Right lobe of liver (tissue), 6 donors: ENCODE measurements around the gene STBD1. TPM values are rescaled to one million over a fixed set of nuclear protein-coding genes. Genes with fewer than 3 reads are reported as not detected.

Source experiments
- ATAC-seq, 4 donors: fragments of 200-7000 bp; cut with Tn5 transposase; one replicate each; pipeline ENCODE4 v1.9.1; 2020; ENCODE audit warnings: mild to moderate bottlenecking in 4 of 4, moderate library complexity in 4 of 4
- DNase-seq, 3 donors: peaks; one replicate each; pipeline ENCODE4 v3.0.0-alpha.2; 2020
- H3K27ac ChIP-seq, 3 donors: fragments of 200-600 bp; one replicate each; pipeline ENCODE4 v1.8.0; 2022
- H3K27me3 ChIP-seq, 2 donors: fragments of 200-600 bp; one replicate each; pipeline ENCODE4 v1.8.0; 2022
- H3K36me3 ChIP-seq, 4 donors: fragments of 200-600 bp; sonication (generic) in 1 of 4; one replicate each; pipeline versions ENCODE4 v1.5.1 to v1.8.0; 2017 to 2022; ENCODE audit warnings: control low read depth in 1 of 4
- H3K4me1 ChIP-seq, 4 donors: fragments of 200-600 bp; sonication (generic) in 1 of 4; one replicate each; pipeline versions ENCODE4 v1.5.1 to v1.8.0; 2017 to 2022; ENCODE audit warnings: control low read depth in 1 of 4
- H3K4me3 ChIP-seq, 3 donors: fragments of 200-600 bp; one replicate each; pipeline ENCODE4 v1.8.0; 2022
- H3K9me3 ChIP-seq, 4 donors: fragments of 200-600 bp; sonication (generic) in 1 of 4; one replicate each; pipeline versions ENCODE4 v1.5.1 to v1.8.0; 2017 to 2022; ENCODE audit warnings: control low read depth in 1 of 4
- POLR2A ChIP-seq: fragments of 450-650 bp; IDR thresholded peaks from one replicate; pipeline ENCODE4 v1.6.1; 2017; ENCODE audit warnings: antibody characterized with exemption, mild to moderate bottlenecking
- WGBS: methylation state at CpG from one replicate; pipeline ENCODE4 v1.1.6; 2018; ENCODE audit warnings: low coverage, low lambda C conversion rate; ENCODE audit not compliant: insufficient coverage; ENCODE audit errors: missing lambda C conversion rate; 5-methylcytosine and 5-hydroxymethylcytosine counted together
- intact Hi-C, 2 donors: fragments of 100-400 bp; cut with DNase I; formaldehyde crosslinking; loops; one replicate each; pipeline versions ENCODE4 v1.11.2 to v1.14.1; 2022
- total RNA-seq, 6 experiments: library from RNA; depleted of rRNA in 2 of 6; stranded (reverse); fragments of >200 nt in 2 of 6; fragmentation: NEBNext Ultra II Directional in 3 of 6; extraction: Animal tissue kit (Norgen Biotek cat#: 25700) in 3 of 6; gene quantifications; one replicate each; pipeline versions ENCODE4 v1.1.0 to v1.2.4, GENCODE V29; 2016 to 2023
- TF ChIP-seq, protein P1 (sequence below), 4 donors: fragments of 200-600 bp in 3 of 4; fragments of 450-650 bp in 1 of 4; IDR thresholded peaks; one replicate each; pipeline versions ENCODE4 v1.5.1 to v1.8.0; 2016 to 2022; ENCODE audit warnings: antibody characterized with exemption in 4 of 4, mild to moderate bottlenecking in 2 of 4
- donor health status: DM: no; HTN: yes; CAD: no.
- donor health status: DM: no; HTN: no; CAD: no.
- donor health status: DM: no; HTN: no; CAD: no.
- donor health status: DM: no; HTN: yes; CAD: no.
- donor health status: DM: no; HTN: yes; CAD: no.

Gene STBD1
- total RNA-seq, 6 experiments from 2014 or later: 16.3 to 53.5 (median 37.6) TPM

DNA sequence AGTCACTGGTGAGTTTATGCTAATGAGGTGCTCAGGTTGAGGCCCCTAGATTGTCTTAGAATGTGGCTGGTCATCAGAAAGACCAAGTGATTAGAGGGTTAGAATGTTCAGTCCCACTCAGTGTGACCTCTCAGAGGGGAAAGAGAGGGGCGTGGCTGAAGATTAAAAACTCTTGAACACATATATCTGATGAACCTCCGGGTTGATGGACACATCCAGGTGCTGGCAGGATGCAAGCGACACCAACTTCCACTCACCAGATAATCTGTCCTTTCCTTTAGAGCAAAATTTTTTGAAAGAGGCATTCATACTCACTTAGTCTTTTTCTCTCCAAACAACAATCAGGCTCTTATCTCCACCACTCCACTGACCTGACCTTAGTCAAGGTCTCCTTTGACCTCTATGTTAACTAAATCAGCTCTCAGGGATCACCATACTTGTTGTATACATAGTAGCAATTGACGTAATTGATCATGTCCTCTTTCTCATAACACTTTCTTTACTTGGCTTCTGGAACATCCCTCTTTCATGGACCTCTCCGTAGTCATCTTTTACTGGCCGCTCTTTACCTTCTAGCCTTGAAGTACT is 40.8 kb upstream of the STBD1 start:
- TF ChIP-seq, protein P1, sequence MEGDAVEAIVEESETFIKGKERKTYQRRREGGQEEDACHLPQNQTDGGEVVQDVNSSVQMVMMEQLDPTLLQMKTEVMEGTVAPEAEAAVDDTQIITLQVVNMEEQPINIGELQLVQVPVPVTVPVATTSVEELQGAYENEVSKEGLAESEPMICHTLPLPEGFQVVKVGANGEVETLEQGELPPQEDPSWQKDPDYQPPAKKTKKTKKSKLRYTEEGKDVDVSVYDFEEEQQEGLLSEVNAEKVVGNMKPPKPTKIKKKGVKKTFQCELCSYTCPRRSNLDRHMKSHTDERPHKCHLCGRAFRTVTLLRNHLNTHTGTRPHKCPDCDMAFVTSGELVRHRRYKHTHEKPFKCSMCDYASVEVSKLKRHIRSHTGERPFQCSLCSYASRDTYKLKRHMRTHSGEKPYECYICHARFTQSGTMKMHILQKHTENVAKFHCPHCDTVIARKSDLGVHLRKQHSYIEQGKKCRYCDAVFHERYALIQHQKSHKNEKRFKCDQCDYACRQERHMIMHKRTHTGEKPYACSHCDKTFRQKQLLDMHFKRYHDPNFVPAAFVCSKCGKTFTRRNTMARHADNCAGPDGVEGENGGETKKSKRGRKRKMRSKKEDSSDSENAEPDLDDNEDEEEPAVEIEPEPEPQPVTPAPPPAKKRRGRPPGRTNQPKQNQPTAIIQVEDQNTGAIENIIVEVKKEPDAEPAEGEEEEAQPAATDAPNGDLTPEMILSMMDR (IDR thresholded peaks at IDR 0.05): no peak
- no peak for TF ChIP-seq POLR2A

DNA sequence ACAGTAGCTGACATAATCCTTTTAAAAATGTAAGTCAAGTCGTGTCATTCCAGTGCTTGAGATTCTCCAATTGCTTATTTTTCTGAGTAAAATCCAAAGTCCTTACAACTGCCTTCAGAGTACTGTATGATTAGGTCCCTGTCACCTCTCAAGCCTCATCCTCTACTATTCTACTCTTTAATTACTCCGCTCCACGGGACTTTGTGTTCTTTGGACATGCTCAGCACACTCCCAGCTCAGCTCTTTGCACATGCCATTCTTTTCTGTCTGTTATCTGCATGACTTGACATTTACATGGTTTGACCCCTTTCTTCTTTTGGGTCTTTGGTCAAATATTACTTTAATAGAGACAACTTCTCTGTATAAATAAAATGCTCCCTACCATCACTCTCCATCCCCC is 39.9 kb upstream of the STBD1 start:
- Histone ChIP-seq H3K4me3 (no peak overlapping the region), H3K4me1 (no peaks in the 10 kb centered on the region), H3K36me3 (no peaks in the 10 kb centered on the region), H3K27ac (no peak overlapping the region), H3K9me3 (no peaks in the 10 kb centered on the region), H3K27me3 (no peaks in the 10 kb centered on the region)
- TF ChIP-seq, protein P1 (IDR thresholded peaks at IDR 0.05): no peak
- TF ChIP-seq POLR2A: no peak
- WGBS: 72% methylated on average over 3 of the region's 3 CpGs
- no peak for ATAC-seq
- intact Hi-C loops: no loop called here
- DNase-seq: no peak

More for the DNA sequence above, 40.8 kb upstream of the STBD1 start:
- intact Hi-C loops: no loop called here
- DNase-seq: no peak
- Histone ChIP-seq H3K36me3 (no peaks in the 10 kb centered on the region), H3K4me3 (no peak overlapping the region), H3K27ac (no peak overlapping the region), H3K27me3 (no peaks in the 10 kb centered on the region), H3K4me1 (peaks cover 0 to 3% (median 0%) of the 10 kb centered on the region in 4 donors), H3K9me3 (no peaks in the 10 kb centered on the region)
- 75% methylated on average over 6 of the region's 6 CpGs for WGBS
- ATAC-seq: no peak

DNA sequence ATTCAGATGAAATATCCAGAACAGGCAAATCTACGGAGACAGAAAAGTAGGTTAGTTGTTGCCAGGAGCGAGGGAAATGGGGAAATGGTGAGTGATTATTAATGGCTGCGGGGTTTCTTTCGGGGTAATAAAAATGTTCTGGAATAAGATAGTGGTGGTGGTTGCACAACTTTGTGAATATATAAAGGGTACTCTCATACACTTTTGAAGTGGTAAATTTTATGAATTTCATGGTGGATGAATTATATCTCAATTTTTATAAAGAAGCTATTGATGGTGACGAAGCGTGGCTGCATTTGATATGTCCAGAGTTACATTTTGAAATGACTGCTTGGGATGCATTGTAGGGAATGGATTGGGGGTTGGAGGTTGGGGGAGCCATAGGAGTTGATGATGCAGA is 38.7 kb upstream of the STBD1 start:
- 94% methylated on average over 6 of the region's 6 CpGs for WGBS
- no peaks in the 10 kb centered on the region for H3K36me3 ChIP-seq
- ATAC-seq (no peak), DNase-seq (no peak)
- H3K27me3 ChIP-seq: no peaks in the 10 kb centered on the region
- no peak overlapping the region for H3K27ac ChIP-seq
- intact Hi-C loops: no loop called here
- TF ChIP-seq, protein P1 (IDR thresholded peaks at IDR 0.05): no peak
- no peak for TF ChIP-seq POLR2A
- no peak overlapping the region for H3K4me3 ChIP-seq
- no peaks in the 10 kb centered on the region for H3K9me3 ChIP-seq
- H3K4me1 ChIP-seq: peaks cover 0 to 11% (median 1%) of the 10 kb centered on the region in 4 donors

DNA sequence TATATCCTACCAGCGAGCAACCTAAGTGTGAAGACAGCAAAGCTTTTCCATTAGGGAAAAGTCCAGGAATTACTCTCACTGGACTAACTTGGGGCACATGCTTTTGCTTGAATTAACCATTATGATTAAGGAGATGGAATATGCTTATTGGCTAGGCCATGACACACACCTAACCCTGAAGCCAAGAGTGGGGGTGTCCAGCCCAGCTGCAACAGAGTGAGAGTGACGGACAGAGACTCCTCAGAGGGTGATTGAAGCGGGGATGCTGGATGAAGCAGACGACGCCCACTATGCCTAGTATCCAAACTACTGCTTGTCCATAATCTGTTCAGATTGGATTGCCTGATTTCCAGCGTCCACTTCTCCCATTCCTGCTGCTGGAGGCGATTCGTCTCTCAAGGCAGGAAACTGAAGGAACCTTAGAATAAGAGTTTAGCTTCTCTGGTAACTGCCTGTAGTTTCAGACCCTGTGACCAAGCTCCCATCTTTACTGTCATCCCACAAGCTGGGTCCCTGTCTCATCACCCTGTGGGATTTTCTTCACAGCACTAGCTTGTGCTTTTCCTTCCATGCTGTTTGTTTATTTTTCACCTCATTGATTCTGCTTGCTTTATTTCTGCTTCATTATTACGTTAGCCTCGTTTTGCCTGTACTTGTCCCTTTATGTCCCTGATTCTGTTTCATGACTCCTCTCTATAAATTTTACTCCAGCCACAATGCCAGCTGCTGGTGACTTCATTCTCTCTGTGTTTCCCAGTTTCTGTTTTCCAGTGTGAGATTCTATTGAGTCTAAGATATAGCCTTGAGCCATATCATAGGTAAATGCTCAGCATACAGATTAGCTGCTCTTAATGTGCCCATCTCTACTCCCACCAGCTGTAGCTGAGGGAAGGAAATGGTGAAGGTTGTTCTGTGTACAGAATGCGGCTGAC is 36.0 kb upstream of the STBD1 start:
- intact Hi-C loops: no loop called here
- peak in 1 of 4 donors; percentile 4 for ATAC-seq
- Histone ChIP-seq H3K27me3 (no peaks in the 10 kb centered on the region), H3K4me1 (peaks cover 0 to 27% (median 8%) of the 10 kb centered on the region in 4 donors), H3K27ac (no peak overlapping the region), H3K36me3 (no peaks in the 10 kb centered on the region), H3K4me3 (no peak overlapping the region), H3K9me3 (no peaks in the 10 kb centered on the region)
- no peak for DNase-seq
- TF ChIP-seq POLR2A: no peak
- TF ChIP-seq, protein P1 (IDR thresholded peaks at IDR 0.05): no peak
- WGBS: 59% methylated on average over 5 of the region's 11 CpGs
